Right renal cortex interstitium (tissue), 3 donors: ENCODE data around the gene RAB40B. TPM values are rescaled to one million over a fixed set of nuclear protein-coding genes. Genes with fewer than 3 reads are reported as not detected.
"Not testable (repeated sequence)": the region's sequence is repeated elsewhere in the genome, so short reads cannot be mapped to it uniquely, and the experiment has no call there.

ENCODE experiments used
- DNase-seq, 3 donors: peaks; one replicate each; pipeline ENCODE4 v3.0.0-alpha.2; 2013; ENCODE audit warnings: low read depth in 3 of 3, low spot score in 2 of 3
- polyA plus RNA-seq, 3 donors: library from polyadenylated mRNA; unstranded; fragments of 120-200 nt; gene quantifications; one replicate each; pipeline ENCODE4 v1.2.1, GENCODE V29; 2013; ENCODE audit not compliant: insufficient read length in 3 of 3

The RAB40B gene
- polyA plus RNA-seq = 10 to 100 TPM; 15.1 to 17.4 (median 17.2) TPM

- peak; percentile 89 to 95 (median 94) for DNase-seq
Observed at GRCh38 chr17:82698065-82698973, at the start of gene RAB40B. RAB40B (minus strand) TSS chr17:82698698; CDS start chr17:82698596, 102 bp downstream.

- DNase-seq = no peak
Observed at GRCh38 chr17:82745524-82745923, 47.0 kb upstream of the RAB40B start.

- not testable (repeated sequence) for DNase-seq
Observed at GRCh38 chr17:82744736-82745135, 46.2 kb upstream of the RAB40B start.

- DNase-seq = no peak
Observed at GRCh38 chr17:82743344-82744219, 45.1 kb upstream of the RAB40B start.

GRCh38 chr17:82740906-82741759, 42.6 kb upstream of the RAB40B start:
- DNase-seq = no peak

GRCh38 chr17:82737967-82738877, 39.7 kb upstream of the RAB40B start:
- DNase-seq = no peak

- DNase-seq = no peak
Observed at GRCh38 chr17:82736511-82737185, 38.1 kb upstream of the RAB40B start.

GRCh38 chr17:82734987-82735866, 36.7 kb upstream of the RAB40B start, which contains the start of gene FN3K:
FN3K (plus strand) TSS chr17:82735615; CDS start chr17:82735637, 22 bp downstream.
- no peak for DNase-seq

GRCh38 chr17:82732118-82732743, 33.7 kb upstream of the RAB40B start:
- no peak for DNase-seq

GRCh38 chr17:82729479-82730260, 31.2 kb upstream of the RAB40B start:
- DNase-seq = no peak

GRCh38 chr17:82726427-82726826, 27.9 kb upstream of the RAB40B start:
- DNase-seq = no peak

- no peak for DNase-seq
Observed at GRCh38 chr17:82723169-82723807, 24.8 kb upstream of the RAB40B start.

GRCh38 chr17:82722341-82723013, 24.0 kb upstream of the RAB40B start:
- DNase-seq = no peak

GRCh38 chr17:82720204-82720603, 21.7 kb upstream of the RAB40B start:
- DNase-seq = no peak

- no peak for DNase-seq
Observed at GRCh38 chr17:82718986-82719685, 20.6 kb upstream of the RAB40B start.
